ENCODE measurements around the gene HDGFL2.

Gene HDGFL2

DNA sequence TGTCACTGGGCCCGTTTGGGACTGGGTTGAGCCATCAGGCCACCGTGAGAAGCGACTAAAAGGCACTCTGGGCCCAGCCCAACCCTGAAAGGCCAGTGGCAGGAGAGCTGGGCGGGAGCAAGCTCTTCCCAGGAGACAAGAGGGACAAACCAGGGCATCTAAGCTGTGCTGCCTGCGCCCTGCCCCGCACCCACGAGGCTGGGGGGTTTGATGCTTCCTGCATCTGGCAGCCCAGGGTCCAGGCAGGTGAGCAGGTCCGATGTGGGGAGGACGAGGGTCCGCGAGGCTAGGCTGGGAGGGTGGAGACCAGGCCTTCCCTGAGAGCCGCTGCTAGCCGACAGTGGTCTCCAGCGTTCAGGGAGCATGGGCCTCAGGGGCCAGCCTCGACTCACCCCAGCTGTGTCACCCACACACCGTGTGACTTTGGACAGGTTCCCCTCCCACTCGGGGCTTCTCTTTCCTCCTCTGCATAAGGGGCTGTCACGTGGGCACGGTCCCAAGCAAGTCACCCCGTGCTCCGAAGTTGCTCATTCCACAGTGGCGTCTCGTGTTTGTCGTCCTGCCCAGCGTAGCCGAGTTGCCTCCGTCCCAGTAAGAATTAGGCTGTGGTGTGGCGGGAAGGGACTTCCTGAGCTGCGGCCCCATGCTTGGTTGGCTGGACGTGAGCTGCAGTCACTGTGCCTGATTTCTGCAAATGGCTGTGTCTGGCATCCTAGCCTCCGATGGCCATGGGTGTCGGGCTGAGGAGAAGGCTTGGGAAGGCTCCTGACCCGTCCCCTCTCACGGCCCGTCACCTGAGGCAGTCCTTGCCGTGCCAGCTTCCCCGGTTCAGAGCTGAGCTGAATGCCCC, 30.4 kb downstream of the HDGFL2 start:
- H3K9me3 ChIP-seq (ENCODE audit: control insufficient read depth, low read length) = no peaks in the 10 kb centered on the region
- 97% methylated on average over 27 to 33 of the region's 37 CpGs for WGBS, 2 experiments (ENCODE audit: insufficient coverage in 2 of 2)
- no peak overlapping the region for H3K27ac ChIP-seq (ENCODE audit: low read depth, low read length, severe bottlenecking)
- no peak overlapping the region for H3K4me3 ChIP-seq (ENCODE audit: extremely low read depth, insufficient read depth, low read length, poor library complexity, severe bottlenecking)
- peaks cover 9% of the 10 kb centered on the region for H3K4me1 ChIP-seq (ENCODE audit: control insufficient read depth, insufficient read depth, low read length, poor library complexity, severe bottlenecking)
- H3K36me3 ChIP-seq (ENCODE audit: control insufficient read depth, insufficient read depth, low read length) = peaks cover 66% of the 10 kb centered on the region

GRCh38 chr19:4503132-4503824, 31.2 kb downstream of the HDGFL2 start:
- Histone ChIP-seq H3K36me3 (ENCODE audit: control insufficient read depth, insufficient read depth, low read length) (peaks cover 59% of the 10 kb centered on the region), H3K4me1 (ENCODE audit: control insufficient read depth, insufficient read depth, low read length, poor library complexity, severe bottlenecking) (peaks cover 9% of the 10 kb centered on the region), H3K27ac (ENCODE audit: low read depth, low read length, severe bottlenecking) (no peak overlapping the region), H3K9me3 (ENCODE audit: control insufficient read depth, low read length) (no peaks in the 10 kb centered on the region), H3K4me3 (ENCODE audit: extremely low read depth, insufficient read depth, low read length, poor library complexity, severe bottlenecking) (no peak overlapping the region)
- WGBS, 2 experiments (ENCODE audit: insufficient coverage in 2 of 2) = 92 to 93% methylated on average over 21 to 23 of the region's 25 CpGs

DNA sequence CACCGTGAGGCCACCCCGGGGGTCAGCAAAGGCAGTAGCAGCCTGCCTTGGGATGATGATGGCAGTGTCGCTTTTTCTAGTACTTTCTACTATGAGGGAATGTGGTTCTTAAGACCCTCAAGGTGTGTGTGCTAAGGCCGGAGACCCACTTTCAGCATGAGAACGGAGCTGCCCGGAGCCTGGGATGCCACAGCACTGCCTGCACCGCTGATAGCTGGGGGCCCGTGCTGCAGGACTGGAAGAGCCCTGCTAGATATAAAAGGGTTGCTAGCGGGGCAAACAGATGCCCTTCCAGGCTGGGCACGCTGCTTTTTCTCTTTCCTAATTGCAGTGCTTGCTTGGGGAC, 31.7 kb downstream of the HDGFL2 start:
- WGBS, 2 experiments (ENCODE audit: insufficient coverage in 2 of 2) = 95 to 96% methylated on average over 10 of the region's 10 CpGs
- Histone ChIP-seq H3K36me3 (ENCODE audit: control insufficient read depth, insufficient read depth, low read length) (peaks cover 53% of the 10 kb centered on the region), H3K4me3 (ENCODE audit: extremely low read depth, insufficient read depth, low read length, poor library complexity, severe bottlenecking) (no peak overlapping the region), H3K9me3 (ENCODE audit: control insufficient read depth, low read length) (no peaks in the 10 kb centered on the region), H3K27ac (ENCODE audit: low read depth, low read length, severe bottlenecking) (no peak overlapping the region), H3K4me1 (ENCODE audit: control insufficient read depth, insufficient read depth, low read length, poor library complexity, severe bottlenecking) (peaks cover 9% of the 10 kb centered on the region)

DNA sequence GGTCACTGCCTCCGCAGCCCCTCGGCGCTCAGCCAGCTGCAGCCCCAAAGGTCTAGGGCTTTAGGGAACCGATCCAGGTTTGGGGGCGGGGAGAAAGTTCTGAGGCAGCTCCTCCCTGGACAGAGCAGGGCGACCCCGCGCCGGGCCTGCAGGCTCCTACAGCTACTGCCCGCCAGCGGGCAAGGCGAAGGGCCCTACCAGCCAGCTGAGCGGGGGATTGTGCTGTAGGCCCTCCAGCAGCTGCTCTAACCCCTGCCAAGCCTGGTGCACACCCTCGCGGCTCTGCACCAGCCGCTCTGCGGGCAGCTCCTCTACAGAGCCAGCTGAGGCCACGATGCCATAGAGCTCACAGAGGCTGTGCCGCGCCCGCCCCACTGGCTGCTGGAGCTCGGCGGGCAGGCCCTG, 32.2 kb downstream of the HDGFL2 start:
- Histone ChIP-seq H3K4me3 (ENCODE audit: extremely low read depth, insufficient read depth, low read length, poor library complexity, severe bottlenecking) (no peak overlapping the region), H3K9me3 (ENCODE audit: control insufficient read depth, low read length) (no peaks in the 10 kb centered on the region), H3K27ac (ENCODE audit: low read depth, low read length, severe bottlenecking) (no peak overlapping the region), H3K36me3 (ENCODE audit: control insufficient read depth, insufficient read depth, low read length) (peaks cover 53% of the 10 kb centered on the region), H3K4me1 (ENCODE audit: control insufficient read depth, insufficient read depth, low read length, poor library complexity, severe bottlenecking) (peaks cover 9% of the 10 kb centered on the region)
- WGBS, 2 experiments (ENCODE audit: insufficient coverage in 2 of 2) = 97 to 98% methylated on average over 22 of the region's 23 CpGs

DNA sequence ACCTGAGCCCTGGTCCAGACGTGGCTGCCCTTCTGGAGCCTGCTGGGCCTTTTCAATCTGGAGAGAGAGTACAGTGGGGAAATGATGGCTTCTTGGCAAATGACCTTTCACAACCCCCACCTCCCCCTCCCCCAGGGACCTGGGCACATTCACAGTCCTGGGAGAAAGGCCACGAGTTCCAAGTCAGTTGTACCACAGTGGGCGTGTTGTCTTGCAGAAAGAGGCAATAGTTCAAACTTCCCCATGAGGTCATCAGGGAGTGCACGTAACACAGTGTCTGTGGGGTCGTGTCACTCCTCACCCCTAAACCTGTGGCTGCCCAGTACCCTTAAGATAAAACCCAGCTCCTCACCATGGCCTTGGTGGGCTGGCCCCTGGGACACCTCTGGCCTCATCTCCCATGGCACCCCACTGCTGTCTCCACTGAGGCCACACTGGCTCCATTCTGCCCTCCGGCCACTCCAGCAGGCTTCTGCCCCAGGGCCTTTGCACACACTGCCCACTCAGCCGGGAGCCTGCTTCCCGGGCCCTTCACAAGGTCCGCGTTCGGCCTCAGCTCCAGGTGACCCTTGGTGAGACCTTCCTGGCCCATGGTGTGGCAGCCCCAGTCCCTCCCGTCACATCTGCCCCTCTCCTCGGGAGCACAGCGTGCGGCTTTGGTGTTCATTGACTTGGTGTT, 32.9 kb downstream of the HDGFL2 start:
- Histone ChIP-seq H3K36me3 (ENCODE audit: control insufficient read depth, insufficient read depth, low read length) (peaks cover 51% of the 10 kb centered on the region), H3K9me3 (ENCODE audit: control insufficient read depth, low read length) (no peaks in the 10 kb centered on the region), H3K4me3 (ENCODE audit: extremely low read depth, insufficient read depth, low read length, poor library complexity, severe bottlenecking) (no peak overlapping the region), H3K27ac (ENCODE audit: low read depth, low read length, severe bottlenecking) (no peak overlapping the region), H3K4me1 (ENCODE audit: control insufficient read depth, insufficient read depth, low read length, poor library complexity, severe bottlenecking) (peaks cover 9% of the 10 kb centered on the region)
- WGBS, 2 experiments (ENCODE audit: insufficient coverage in 2 of 2) = 86 to 94% methylated on average over 10 to 14 of the region's 15 CpGs

DNA sequence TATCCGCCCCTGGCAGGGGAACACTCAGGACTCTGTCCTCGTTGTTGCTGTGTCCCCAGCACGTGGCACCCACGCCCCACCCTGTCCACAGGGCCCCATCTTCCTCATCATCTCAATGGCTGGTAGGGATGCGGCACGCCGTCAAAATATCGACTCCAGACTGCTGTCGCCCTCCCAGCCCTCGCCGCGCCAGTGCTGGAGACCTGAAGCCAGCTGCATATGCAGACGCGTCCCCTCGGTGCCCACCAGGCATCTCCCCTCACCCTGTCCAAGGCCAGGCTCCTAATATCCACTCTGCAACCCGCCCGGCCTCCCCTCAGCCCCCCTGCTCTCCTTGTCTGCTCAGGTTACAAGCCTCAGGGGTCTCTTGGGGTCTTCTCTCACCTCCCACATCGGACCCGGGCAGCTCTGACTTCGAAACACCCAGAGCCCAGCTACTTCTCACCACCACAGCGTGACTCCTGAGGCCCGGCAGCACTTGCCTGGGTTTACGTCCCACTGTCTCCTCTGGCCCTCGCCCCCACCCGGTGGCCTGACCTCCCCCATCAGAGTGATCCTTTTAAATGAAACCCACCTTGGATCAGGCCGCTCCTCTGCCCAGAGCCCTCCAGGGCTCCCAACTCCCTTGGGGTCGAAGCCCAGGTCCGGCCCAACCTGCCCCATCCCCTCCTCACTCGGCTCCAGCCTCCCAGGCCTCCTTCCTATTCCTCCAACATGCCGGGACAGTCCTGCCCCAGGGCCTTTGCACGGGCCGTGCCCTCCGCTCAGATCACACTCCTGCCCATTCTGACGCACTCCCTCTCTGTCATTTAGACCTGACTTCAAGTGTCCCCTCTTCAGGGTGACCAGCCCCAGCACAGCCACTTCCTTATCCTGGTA, 33.7 kb downstream of the HDGFL2 start:
- H3K36me3 ChIP-seq (ENCODE audit: control insufficient read depth, insufficient read depth, low read length) = peaks cover 43% of the 10 kb centered on the region
- no peak overlapping the region for H3K27ac ChIP-seq (ENCODE audit: low read depth, low read length, severe bottlenecking)
- H3K4me1 ChIP-seq (ENCODE audit: control insufficient read depth, insufficient read depth, low read length, poor library complexity, severe bottlenecking) = peaks cover 9% of the 10 kb centered on the region
- no peak overlapping the region for H3K4me3 ChIP-seq (ENCODE audit: extremely low read depth, insufficient read depth, low read length, poor library complexity, severe bottlenecking)
- no peaks in the 10 kb centered on the region for H3K9me3 ChIP-seq (ENCODE audit: control insufficient read depth, low read length)
- 96 to 97% methylated on average over 32 to 33 of the region's 34 CpGs for WGBS, 2 experiments (ENCODE audit: insufficient coverage in 2 of 2)

DNA sequence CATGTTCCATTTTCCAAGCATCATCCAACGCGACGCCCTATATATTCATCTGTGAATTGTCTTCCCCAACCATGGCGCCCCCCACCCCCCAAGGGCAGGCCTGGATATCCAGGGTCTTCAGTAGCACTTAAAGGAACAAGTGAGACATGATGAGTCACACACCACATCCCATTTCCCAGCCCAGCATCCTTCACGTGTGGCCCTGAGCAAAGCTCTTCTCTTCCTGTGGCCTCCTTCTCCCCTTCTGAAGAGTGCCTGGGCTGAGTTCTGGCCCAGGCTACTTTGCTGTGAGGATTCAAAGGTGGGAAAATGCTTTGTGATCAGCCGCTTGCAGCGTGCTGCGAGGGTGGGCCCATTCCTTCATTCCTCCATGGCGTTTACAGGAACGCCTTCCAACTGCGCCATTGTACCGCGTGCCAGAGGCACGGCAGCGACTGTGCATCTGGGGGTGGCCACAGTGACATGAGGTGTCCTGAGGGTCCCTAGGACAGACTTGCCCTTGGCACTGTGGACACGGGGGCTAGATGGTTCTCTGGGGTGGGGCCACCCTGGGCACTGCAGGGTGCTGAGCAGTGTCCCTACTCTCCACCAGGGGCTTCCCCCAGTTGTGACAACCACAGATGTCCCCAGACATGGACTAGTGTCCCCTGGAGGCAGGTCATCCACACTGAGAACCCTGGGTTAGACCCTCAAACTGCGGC, 34.5 kb downstream of the HDGFL2 start:
- Histone ChIP-seq H3K4me3 (ENCODE audit: extremely low read depth, insufficient read depth, low read length, poor library complexity, severe bottlenecking) (no peak overlapping the region), H3K9me3 (ENCODE audit: control insufficient read depth, low read length) (no peaks in the 10 kb centered on the region), H3K36me3 (ENCODE audit: control insufficient read depth, insufficient read depth, low read length) (peaks cover 36% of the 10 kb centered on the region), H3K4me1 (ENCODE audit: control insufficient read depth, insufficient read depth, low read length, poor library complexity, severe bottlenecking) (peaks cover 9% of the 10 kb centered on the region), H3K27ac (ENCODE audit: low read depth, low read length, severe bottlenecking) (peak overlapping the region; percentile 53)
- 94 to 96% methylated on average over 9 to 17 of the region's 17 CpGs for WGBS, 2 experiments (ENCODE audit: insufficient coverage in 2 of 2)

DNA sequence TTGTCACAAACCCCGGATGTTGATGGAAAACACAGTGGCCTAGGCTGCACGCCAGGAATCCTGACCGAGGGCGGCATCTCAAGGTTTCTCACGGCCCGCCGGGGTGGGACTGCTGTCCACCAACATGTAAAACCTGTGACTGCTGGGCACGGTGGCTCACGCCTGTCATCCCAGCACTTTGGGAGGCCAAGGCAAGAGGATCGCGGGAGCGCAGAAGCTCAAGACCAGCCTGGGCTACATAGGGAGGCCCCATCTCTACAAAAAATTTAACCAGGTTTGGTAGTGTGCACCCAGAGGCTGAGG, 35.0 kb downstream of the HDGFL2 start:
- Histone ChIP-seq H3K4me1 (ENCODE audit: control insufficient read depth, insufficient read depth, low read length, poor library complexity, severe bottlenecking) (peaks cover 9% of the 10 kb centered on the region), H3K27ac (ENCODE audit: low read depth, low read length, severe bottlenecking) (peak overlapping the region; percentile 53), H3K9me3 (ENCODE audit: control insufficient read depth, low read length) (no peaks in the 10 kb centered on the region), H3K36me3 (ENCODE audit: control insufficient read depth, insufficient read depth, low read length) (peaks cover 33% of the 10 kb centered on the region), H3K4me3 (ENCODE audit: extremely low read depth, insufficient read depth, low read length, poor library complexity, severe bottlenecking) (no peak overlapping the region)
- WGBS, 2 experiments (ENCODE audit: insufficient coverage in 2 of 2) = 89 to 93% methylated on average over 12 of the region's 12 CpGs

- 90% methylated on average over 15 to 17 of the region's 17 CpGs for WGBS, 2 experiments (ENCODE audit: insufficient coverage in 2 of 2)
- Histone ChIP-seq H3K9me3 (ENCODE audit: control insufficient read depth, low read length) (no peaks in the 10 kb centered on the region), H3K4me1 (ENCODE audit: control insufficient read depth, insufficient read depth, low read length, poor library complexity, severe bottlenecking) (peaks cover 9% of the 10 kb centered on the region), H3K36me3 (ENCODE audit: control insufficient read depth, insufficient read depth, low read length) (peaks cover 26% of the 10 kb centered on the region), H3K27ac (ENCODE audit: low read depth, low read length, severe bottlenecking) (no peak overlapping the region), H3K4me3 (ENCODE audit: extremely low read depth, insufficient read depth, low read length, poor library complexity, severe bottlenecking) (no peak overlapping the region)
Observed at GRCh38 chr19:4507804-4508203, 35.7 kb downstream of the HDGFL2 start.

GRCh38 chr19:4508698-4509097, 36.6 kb downstream of the HDGFL2 start:
- no peak overlapping the region for H3K27ac ChIP-seq (ENCODE audit: low read depth, low read length, severe bottlenecking)
- H3K4me1 ChIP-seq (ENCODE audit: control insufficient read depth, insufficient read depth, low read length, poor library complexity, severe bottlenecking) = peaks cover 9% of the 10 kb centered on the region
- H3K4me3 ChIP-seq (ENCODE audit: extremely low read depth, insufficient read depth, low read length, poor library complexity, severe bottlenecking) = no peak overlapping the region
- peaks cover 25% of the 10 kb centered on the region for H3K36me3 ChIP-seq (ENCODE audit: control insufficient read depth, insufficient read depth, low read length)
- H3K9me3 ChIP-seq (ENCODE audit: control insufficient read depth, low read length) = no peaks in the 10 kb centered on the region
- WGBS, 2 experiments (ENCODE audit: insufficient coverage in 2 of 2) = 88 to 96% methylated on average over 13 of the region's 21 CpGs
